Epidermal melanocyte (primary cell): Measurements from ENCODE around the gene SLC22A13.
"Not testable (repeated sequence)": the region's sequence is repeated elsewhere in the genome, so short reads cannot be mapped to it uniquely, and the experiment has no call there.

Experiments used
- DNase-seq: peaks from one replicate; pipeline ENCODE4 v3.0.0; 2011; ENCODE audit warnings: low spot score; ENCODE audit not compliant: insufficient read length

Gene SLC22A13

DNA sequence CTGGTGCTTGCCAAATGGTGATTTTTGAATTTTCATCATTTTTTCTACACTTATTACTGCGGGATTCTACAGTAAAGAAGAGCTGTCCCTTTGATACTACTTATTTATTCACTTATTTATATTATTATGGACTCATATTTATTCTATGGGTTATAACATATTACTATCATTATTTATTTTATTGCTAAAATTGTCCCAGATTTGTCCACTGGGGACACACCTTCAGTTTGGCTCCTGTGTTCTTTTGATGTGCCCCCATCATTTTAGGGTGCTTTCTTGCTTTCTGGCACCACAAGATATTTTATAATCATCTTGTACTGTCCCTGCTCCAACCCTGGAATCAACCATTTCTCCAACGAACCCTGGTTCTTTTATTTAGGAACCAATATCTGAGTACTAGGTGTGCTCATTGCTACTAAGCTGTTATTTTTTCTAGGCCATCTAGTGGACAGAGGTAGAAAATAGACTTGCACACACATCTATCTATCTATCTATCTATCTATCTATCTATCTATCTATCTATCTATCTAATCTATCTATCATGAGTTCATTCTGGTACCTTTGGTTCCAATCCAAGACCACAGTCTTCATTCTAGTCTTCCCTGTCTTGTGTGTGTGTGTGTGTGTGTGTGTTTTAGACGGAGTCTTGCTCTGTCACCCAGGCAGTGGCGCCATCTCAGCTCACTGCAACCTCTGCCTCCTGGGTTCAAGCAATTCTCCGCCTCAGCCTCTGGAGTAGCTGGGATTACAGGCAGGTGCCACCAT lies 32.5 kb downstream of the SLC22A13 start:
- DNase-seq: no peak

DNA sequence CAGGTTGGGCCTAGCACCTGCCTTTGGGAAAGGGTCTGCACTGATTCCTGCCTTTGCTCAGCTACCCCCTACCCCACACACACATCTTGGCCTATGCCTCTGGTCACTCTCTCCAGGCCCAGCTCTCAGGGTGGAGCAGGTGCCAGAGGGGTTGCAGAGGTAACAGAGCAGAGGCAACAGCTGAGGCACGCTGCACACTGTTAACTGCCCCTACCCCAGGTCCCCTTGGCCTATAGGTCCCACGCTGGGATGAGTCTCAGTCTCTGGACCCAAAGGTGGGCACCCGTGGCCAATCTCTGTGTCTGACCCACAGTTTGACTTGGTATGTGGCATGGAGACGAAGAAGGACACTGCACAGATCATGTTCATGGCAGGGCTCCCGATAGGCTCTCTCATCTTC lies 41.3 kb downstream of the SLC22A13 start:
- DNase-seq: no peak

DNA sequence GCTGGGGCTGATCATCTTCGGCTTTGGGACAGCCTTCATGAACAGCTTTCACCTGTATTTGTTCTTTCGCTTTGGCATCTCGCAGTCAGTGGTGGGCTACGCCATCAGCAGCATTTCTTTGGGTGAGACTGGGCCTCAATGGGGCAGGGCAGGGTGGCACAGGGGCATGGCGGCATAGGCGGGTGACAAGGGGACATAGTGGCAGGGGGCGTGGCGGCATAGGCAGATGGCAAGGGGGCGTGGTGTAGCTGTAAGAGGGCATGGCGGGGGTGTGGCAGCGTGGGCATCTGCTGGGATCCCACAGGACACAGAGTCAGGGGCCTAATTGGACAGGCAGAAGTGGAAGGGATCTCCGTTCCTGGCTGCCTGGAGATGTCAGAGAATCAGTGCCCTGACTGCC lies 42.0 kb downstream of the SLC22A13 start:
- DNase-seq: no peak

GRCh38 chr3:38308456-38308855 lies 42.8 kb downstream of the SLC22A13 start:
- DNase-seq: no peak

DNA sequence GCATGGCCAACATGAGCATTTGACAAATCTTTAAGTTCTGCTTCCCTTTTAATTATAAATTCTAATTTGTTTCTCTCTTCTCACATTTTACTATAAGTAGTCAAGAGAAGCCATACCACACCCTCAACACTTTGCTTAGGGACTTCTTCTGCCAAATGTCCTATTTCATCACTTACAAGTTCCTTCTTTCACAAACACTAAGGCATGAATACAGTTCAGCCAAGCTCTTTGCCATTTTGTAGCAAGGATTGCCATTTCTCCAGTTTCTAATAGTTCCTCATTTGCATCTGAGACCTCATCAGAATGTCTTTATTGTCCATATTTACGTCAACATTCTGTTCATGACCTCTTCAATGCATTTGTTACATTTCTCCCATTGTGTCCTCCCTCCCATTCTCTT lies 45.9 kb downstream of the SLC22A13 start:
- DNase-seq: no peak

DNA sequence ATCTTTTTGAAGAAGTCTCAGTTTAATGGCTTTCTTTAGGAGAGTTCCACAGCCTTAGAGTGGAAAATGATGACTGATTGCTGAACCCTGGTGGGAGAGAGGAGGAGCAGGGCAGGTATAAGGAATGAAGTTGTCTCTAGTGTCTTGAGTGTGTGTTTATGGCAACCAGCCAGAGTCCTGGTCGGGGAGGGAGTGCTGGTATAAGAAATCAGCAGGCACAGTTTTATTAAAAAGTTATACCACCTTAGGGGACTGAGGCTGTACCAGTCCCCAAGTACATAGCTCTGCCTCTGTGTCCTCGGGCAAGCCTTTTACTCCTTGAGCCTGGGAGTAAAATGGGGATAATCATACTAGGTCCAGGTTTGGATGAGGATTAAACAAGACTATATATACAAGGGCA lies 46.3 kb downstream of the SLC22A13 start:
- DNase-seq: no peak

GRCh38 chr3:38312356-38312755 lies 46.7 kb downstream of the SLC22A13 start:
- DNase-seq: no peak

GRCh38 chr3:38313263-38313662 lies 47.7 kb downstream of the SLC22A13 start:
- DNase-seq: no peak

GRCh38 chr3:38313695-38314094 lies 48.1 kb downstream of the SLC22A13 start:
- no peak for DNase-seq

- no peak for DNase-seq
These were observed 48.6 kb downstream of the SLC22A13 start for GRCh38 chr3:38314112-38314763.

DNA sequence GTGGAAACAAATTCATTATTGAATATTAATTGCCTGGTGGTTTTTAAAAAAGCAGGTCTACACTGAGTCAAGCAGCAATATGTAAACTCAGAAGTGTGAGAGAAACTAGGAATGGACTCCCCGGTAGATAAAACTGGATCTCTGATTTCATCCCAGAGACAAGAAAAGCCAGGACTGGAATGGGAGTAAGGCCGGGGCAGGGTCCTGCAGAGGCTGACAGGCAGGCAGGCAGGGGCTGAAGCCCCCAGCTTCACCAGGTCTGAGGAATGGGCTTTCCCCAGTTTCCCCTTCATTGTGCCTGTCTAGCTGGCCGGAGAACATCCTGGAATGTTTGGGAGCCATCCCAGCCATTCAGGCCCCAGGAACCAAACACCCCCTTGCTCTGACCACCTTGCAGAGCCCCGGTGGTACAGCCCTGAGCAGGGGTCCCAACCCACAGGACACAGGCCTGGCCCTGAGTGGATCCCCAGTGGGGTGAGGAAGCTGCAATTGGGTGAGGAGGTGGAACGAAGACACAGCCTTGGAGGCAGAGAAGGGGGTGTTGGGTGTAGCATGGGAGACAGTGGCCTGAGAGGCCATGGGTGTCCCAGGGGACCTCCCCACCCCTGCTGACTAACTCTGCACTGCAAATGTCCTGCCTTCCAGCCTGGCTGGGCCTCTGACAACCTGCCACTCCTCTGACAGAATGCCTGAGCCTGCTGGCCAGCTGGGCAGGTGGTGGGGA lies 49.3 kb downstream of the SLC22A13 start:
- no peak for DNase-seq

DNA sequence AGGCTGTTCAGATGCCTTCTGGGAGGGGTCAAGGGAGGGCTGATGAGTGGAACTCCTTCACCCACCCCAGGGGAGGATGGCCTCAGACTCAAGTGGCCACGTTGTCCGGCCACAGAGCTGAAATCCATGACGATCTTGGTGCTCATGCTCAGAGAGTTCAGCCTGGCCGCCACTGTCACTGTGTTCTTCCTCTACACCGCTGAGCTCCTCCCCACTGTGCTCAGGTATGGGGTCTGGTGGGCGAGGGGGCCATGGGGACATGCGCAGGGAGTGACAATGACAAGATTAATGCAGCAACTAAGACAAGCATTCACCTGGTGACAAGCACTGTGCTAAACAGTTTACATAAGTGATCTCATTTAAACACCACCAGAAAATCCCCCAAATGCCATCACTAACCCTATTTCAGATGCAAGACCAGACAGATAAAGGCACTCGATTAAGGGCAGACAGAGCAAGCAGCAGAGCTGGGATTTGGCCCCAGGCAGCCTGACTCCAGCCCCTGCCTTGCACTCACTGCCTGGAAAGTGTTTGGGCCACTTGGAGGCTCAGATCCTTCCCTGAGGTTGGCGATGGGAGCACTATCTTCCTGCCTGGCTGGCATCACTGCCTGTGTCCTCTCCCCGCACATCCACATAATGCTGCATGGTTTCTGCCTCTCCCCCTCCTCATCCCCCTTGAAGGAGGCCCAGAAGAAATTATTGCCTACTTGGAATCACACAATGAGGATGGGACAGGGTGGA lies 50.0 kb downstream of the SLC22A13 start:
- DNase-seq: no peak

GRCh38 chr3:38316356-38317191 lies 51.0 kb downstream of the SLC22A13 start:
- DNase-seq: no peak

GRCh38 chr3:38317192-38317759 lies 51.7 kb downstream of the SLC22A13 start:
- DNase-seq: no peak

DNA sequence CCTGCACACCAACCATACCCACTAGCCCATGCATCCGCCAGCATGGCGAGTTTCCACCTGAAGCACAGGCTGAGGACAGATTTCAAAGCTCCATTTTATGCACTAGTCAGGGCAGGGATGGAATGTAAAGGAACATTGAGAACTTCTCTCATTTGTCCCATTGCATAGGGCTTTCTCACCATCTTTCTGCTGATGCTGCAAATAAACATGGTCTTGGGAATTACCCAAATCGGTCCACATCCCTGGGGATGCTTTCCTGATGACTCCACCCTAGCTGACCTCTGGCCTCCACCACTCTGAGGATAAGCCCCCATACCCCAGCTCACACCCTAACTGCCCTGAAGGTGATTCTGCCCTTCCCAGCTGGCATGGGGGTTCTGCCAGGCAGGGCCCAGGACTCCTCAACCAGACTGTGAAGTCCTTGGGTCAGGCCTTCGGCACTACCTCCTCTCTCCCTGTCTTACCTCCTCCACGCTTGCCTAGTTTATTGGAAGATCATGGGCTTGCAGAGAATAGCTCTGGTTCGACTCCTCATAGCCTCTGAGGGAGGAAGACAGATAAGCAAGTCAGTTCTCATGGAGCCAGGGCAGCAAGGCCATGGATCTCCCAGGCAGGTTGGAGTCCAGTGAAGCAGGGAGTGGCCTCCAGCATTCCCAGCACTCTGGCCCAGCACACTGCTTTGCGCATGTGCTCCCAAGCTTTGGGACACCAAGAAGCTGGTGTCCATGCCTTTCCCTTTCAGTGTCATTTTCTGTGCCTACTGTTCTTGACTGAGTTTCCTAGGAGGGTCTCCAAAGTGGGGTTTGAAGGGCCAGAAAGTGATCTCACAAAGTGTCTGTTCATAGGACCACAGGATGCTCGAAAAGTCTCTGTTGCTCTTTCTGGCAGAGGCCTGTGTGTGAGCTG lies 53.4 kb downstream of the SLC22A13 start:
- no peak for DNase-seq

GRCh38 chr3:38320638-38321037 lies 55.0 kb downstream of the SLC22A13 start:
- not testable (repeated sequence) for DNase-seq

DNA sequence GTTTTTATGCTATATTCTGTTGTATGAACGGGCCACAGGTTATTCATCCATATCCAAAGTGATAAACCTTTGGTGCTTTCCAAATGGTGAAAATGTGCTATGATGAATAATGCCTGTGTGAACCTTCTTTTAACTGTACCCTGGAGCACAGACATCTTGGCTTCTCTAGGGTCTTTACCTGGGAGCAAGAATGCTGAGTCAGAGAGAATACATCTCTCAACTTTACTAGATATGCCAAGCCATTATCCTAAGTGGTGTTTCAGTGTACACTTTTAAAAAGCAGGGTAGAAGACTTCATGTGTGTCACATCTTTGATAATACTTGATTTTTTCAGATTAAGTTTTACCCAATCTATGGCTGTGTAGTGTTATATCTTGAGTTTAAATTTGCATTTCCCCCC lies 57.4 kb downstream of the SLC22A13 start:
- no peak for DNase-seq

- no peak for DNase-seq
These were observed 59.6 kb downstream of the SLC22A13 start for GRCh38 chr3:38325256-38325655.

DNA sequence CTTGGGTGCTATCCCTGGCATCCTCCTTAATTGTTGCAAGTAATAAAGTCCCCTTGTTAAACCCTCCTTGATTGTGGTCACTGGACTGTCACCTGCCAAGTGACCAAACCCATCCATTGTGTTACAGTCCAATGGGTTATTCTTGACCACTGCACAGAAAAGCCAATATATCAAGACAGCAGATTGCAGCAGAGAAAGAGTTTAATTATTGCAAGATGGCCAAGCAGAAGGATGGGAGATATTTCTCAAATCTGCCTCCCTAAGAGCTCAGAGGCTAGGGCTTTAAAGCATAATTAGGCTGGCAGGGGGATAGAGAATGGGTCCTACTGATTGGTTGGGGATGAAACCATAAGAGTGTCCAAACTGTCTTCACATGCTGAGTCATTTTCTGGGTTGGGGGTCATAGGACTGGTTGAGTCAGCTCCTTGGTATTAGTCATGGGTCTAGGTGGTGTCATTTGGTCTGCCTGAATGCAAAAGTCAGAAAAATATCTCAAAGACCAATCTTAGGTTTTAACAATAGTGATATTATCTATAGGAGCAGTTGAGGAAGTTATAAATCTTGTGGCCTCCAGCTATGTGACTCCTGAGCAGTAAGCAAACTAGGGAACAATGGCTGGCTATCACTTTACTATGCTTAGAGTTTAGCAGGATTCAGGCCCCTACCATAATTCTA lies 61.9 kb downstream of the SLC22A13 start:
- DNase-seq: no peak
